Immature natural killer cell (primary cell): ENCODE measurements around the gene KIF20B. TPM values are rescaled to one million over a fixed set of nuclear protein-coding genes. Genes with fewer than 3 reads are reported as not detected.
"Not testable (repeated sequence)": the region's sequence is repeated elsewhere in the genome, so short reads cannot be mapped to it uniquely, and the experiment has no call there.

Experiments
- DNase-seq, 3 donors: peaks; one replicate each; pipeline ENCODE4 v3.0.0; 2022; ENCODE audit warnings: mixed read lengths in 1 of 3
- H3K27ac Mint-ChIP-seq, 6 donors: one replicate each; pipeline ENCODE4 v1.8.0; 2020; ENCODE audit warnings: mixed read lengths in 6 of 6, mild to moderate bottlenecking in 5 of 6, inconsistent platforms in 4 of 6, moderate library complexity in 3 of 6
- H3K27me3 Mint-ChIP-seq, 3 donors: one replicate each; pipeline ENCODE4 v1.8.0; 2020 to 2021; ENCODE audit warnings: low read depth in 3 of 3, mild to moderate bottlenecking in 3 of 3, mixed read lengths in 3 of 3, moderate library complexity in 3 of 3, inconsistent platforms in 1 of 3
- H3K36me3 Mint-ChIP-seq, 3 donors: one replicate each; pipeline ENCODE4 v1.8.0; 2020; ENCODE audit warnings: mixed read lengths in 3 of 3, inconsistent platforms in 2 of 3, mild to moderate bottlenecking in 2 of 3
- H3K4me1 Mint-ChIP-seq, 2 donors: one replicate each; pipeline ENCODE4 v1.8.0; 2020; ENCODE audit warnings: inconsistent platforms in 2 of 2, mild to moderate bottlenecking in 2 of 2, mixed read lengths in 2 of 2, moderate library complexity in 1 of 2
- H3K4me3 Mint-ChIP-seq, 5 donors: one replicate each; pipeline ENCODE4 v1.8.0; 2020; ENCODE audit warnings: mild to moderate bottlenecking in 5 of 5, mixed read lengths in 5 of 5, inconsistent platforms in 3 of 5, moderate library complexity in 3 of 5
- H3K9me3 Mint-ChIP-seq, 6 donors: one replicate each; pipeline ENCODE4 v1.8.0; 2020; ENCODE audit warnings: mild to moderate bottlenecking in 6 of 6, mixed read lengths in 6 of 6, inconsistent platforms in 4 of 6, moderate library complexity in 3 of 6
- polyA plus RNA-seq, 3 donors: library from polyadenylated mRNA; unstranded; fragments of 300-500 nt; fragmentation: Illumina TruSeq; gene quantifications; one replicate each; pipeline ENCODE4 v1.2.3, GENCODE V29; 2021

Gene KIF20B
- polyA plus RNA-seq, 3 donors from 2014 or later = 6.1 to 17.0 (median 8.6) TPM

GRCh38 chr10:89763671-89764070, 62.3 kb downstream of the KIF20B start:
- not testable (repeated sequence) for H3K4me3 Mint-ChIP-seq, H3K9me3 Mint-ChIP-seq, DNase-seq, H3K27me3 Mint-ChIP-seq, H3K4me1 Mint-ChIP-seq, H3K27ac Mint-ChIP-seq
- H3K36me3 Mint-ChIP-seq = peaks cover 23 to 62% (median 52%) of the 10 kb centered on the region in 3 donors

GRCh38 chr10:89771684-89772083, 70.3 kb downstream of the KIF20B start:
- peaks cover 23 to 39% (median 27%) of the 10 kb centered on the region in 3 donors for H3K36me3 Mint-ChIP-seq
- no peaks in the 10 kb centered on the region for H3K9me3 Mint-ChIP-seq
- DNase-seq = peak in 1 of 3 donors; percentile 6
- H3K4me1 Mint-ChIP-seq = peaks cover 3 to 10% of the 10 kb centered on the region in 2 donors
- peak overlapping the region in 4 of 5 donors; percentile 12 to 63 (median 33) for H3K4me3 Mint-ChIP-seq
- no peaks in the 10 kb centered on the region for H3K27me3 Mint-ChIP-seq
- H3K27ac Mint-ChIP-seq = peak overlapping the region in 2 of 6 donors; percentile 20 to 43

GRCh38 chr10:89773081-89773480, 71.7 kb downstream of the KIF20B start:
- no peaks in the 10 kb centered on the region for H3K27me3 Mint-ChIP-seq
- no peak overlapping the region for H3K4me3 Mint-ChIP-seq
- H3K27ac Mint-ChIP-seq = no peak overlapping the region
- peaks cover 29 to 44% (median 31%) of the 10 kb centered on the region in 3 donors for H3K36me3 Mint-ChIP-seq
- DNase-seq = no peak
- H3K4me1 Mint-ChIP-seq = peaks cover 3 to 10% of the 10 kb centered on the region in 2 donors
- H3K9me3 Mint-ChIP-seq = no peaks in the 10 kb centered on the region

GRCh38 chr10:89776665-89777064, 75.3 kb downstream of the KIF20B start:
- Mint-ChIP-seq H3K4me1 (peaks cover under 1 to 5% of the 10 kb centered on the region in 2 donors), H3K27ac (no peak overlapping the region), H3K4me3 (no peak overlapping the region), H3K27me3 (no peaks in the 10 kb centered on the region), H3K9me3 (no peaks in the 10 kb centered on the region), H3K36me3 (peaks cover 10 to 34% (median 17%) of the 10 kb centered on the region in 3 donors)
- no peak for DNase-seq

- peaks cover 1 to 16% (median 3%) of the 10 kb centered on the region in 3 donors for H3K36me3 Mint-ChIP-seq
These were observed 81.1 kb downstream of the KIF20B start for GRCh38 chr10:89782470-89782869.

GRCh38 chr10:89783406-89783805, 82.0 kb downstream of the KIF20B start:
- no peak overlapping the region for H3K4me3 Mint-ChIP-seq
- no peaks in the 10 kb centered on the region for H3K27me3 Mint-ChIP-seq
- no peaks in the 10 kb centered on the region for H3K4me1 Mint-ChIP-seq
- no peaks in the 10 kb centered on the region for H3K9me3 Mint-ChIP-seq
- no peak for DNase-seq
- H3K36me3 Mint-ChIP-seq = peaks cover 0 to 10% (median 0%) of the 10 kb centered on the region in 3 donors
- no peak overlapping the region for H3K27ac Mint-ChIP-seq

More at GRCh38 chr10:89782470-89782869, 81.1 kb downstream of the KIF20B start:
- no peaks in the 10 kb centered on the region for H3K9me3 Mint-ChIP-seq
- no peak overlapping the region for H3K27ac Mint-ChIP-seq
- no peaks in the 10 kb centered on the region for H3K4me1 Mint-ChIP-seq
- no peak for DNase-seq
- no peak overlapping the region for H3K4me3 Mint-ChIP-seq
- no peaks in the 10 kb centered on the region for H3K27me3 Mint-ChIP-seq

- no peak overlapping the region for H3K4me3 Mint-ChIP-seq
- peaks cover 0 to 5% (median 0%) of the 10 kb centered on the region in 3 donors for H3K36me3 Mint-ChIP-seq
- H3K4me1 Mint-ChIP-seq = no peaks in the 10 kb centered on the region
- no peaks in the 10 kb centered on the region for H3K9me3 Mint-ChIP-seq
- DNase-seq = no peak
- H3K27me3 Mint-ChIP-seq = peaks cover 0 to 1% (median 0%) of the 10 kb centered on the region in 3 donors
- no peak overlapping the region for H3K27ac Mint-ChIP-seq
These were observed 83.7 kb downstream of the KIF20B start for GRCh38 chr10:89785095-89785494.

- no peak for DNase-seq
- H3K4me3 Mint-ChIP-seq = no peak overlapping the region
- H3K4me1 Mint-ChIP-seq = no peaks in the 10 kb centered on the region
- no peaks in the 10 kb centered on the region for H3K36me3 Mint-ChIP-seq
- H3K27ac Mint-ChIP-seq = no peak overlapping the region
- H3K27me3 Mint-ChIP-seq = peaks cover 0 to 2% (median 1%) of the 10 kb centered on the region in 3 donors
- no peaks in the 10 kb centered on the region for H3K9me3 Mint-ChIP-seq
These were observed 87.9 kb downstream of the KIF20B start for GRCh38 chr10:89789188-89789877.

GRCh38 chr10:89792187-89792586, 90.8 kb downstream of the KIF20B start:
- Mint-ChIP-seq H3K36me3 (no peaks in the 10 kb centered on the region), H3K27ac (no peak overlapping the region), H3K4me1 (no peaks in the 10 kb centered on the region), H3K27me3 (peaks cover 0 to 2% (median 1%) of the 10 kb centered on the region in 3 donors), H3K9me3 (no peaks in the 10 kb centered on the region), H3K4me3 (no peak overlapping the region)
- DNase-seq = no peak

GRCh38 chr10:89793649-89794254, 92.4 kb downstream of the KIF20B start:
- Mint-ChIP-seq H3K36me3 (no peaks in the 10 kb centered on the region), H3K9me3 (no peaks in the 10 kb centered on the region), H3K27ac (no peak overlapping the region), H3K4me3 (no peak overlapping the region), H3K27me3 (peaks cover 0 to 2% (median 1%) of the 10 kb centered on the region in 3 donors), H3K4me1 (no peaks in the 10 kb centered on the region)
- peak; percentile 20 to 41 (median 31) for DNase-seq

GRCh38 chr10:89795840-89796239, 94.5 kb downstream of the KIF20B start:
- H3K4me1 Mint-ChIP-seq = no peaks in the 10 kb centered on the region
- H3K4me3 Mint-ChIP-seq = no peak overlapping the region
- H3K27me3 Mint-ChIP-seq = peaks cover 0 to 2% (median under 1%) of the 10 kb centered on the region in 3 donors
- DNase-seq = no peak
- no peaks in the 10 kb centered on the region for H3K9me3 Mint-ChIP-seq
- no peaks in the 10 kb centered on the region for H3K36me3 Mint-ChIP-seq
- no peak overlapping the region for H3K27ac Mint-ChIP-seq

- H3K4me3 Mint-ChIP-seq = no peak overlapping the region
- no peak for DNase-seq
- no peaks in the 10 kb centered on the region for H3K9me3 Mint-ChIP-seq
- peaks cover 0 to 2% (median 2%) of the 10 kb centered on the region in 3 donors for H3K27me3 Mint-ChIP-seq
- no peaks in the 10 kb centered on the region for H3K36me3 Mint-ChIP-seq
- H3K27ac Mint-ChIP-seq = no peak overlapping the region
- H3K4me1 Mint-ChIP-seq = no peaks in the 10 kb centered on the region
These were observed 96.7 kb downstream of the KIF20B start for GRCh38 chr10:89798092-89798491.

- Mint-ChIP-seq H3K27ac (no peak overlapping the region), H3K4me3 (no peak overlapping the region), H3K27me3 (peaks cover 2 to 5% (median 2%) of the 10 kb centered on the region in 3 donors), H3K4me1 (no peaks in the 10 kb centered on the region), H3K36me3 (no peaks in the 10 kb centered on the region), H3K9me3 (no peaks in the 10 kb centered on the region)
- no peak for DNase-seq
These were observed 98.2 kb downstream of the KIF20B start for GRCh38 chr10:89799573-89799972.

- no peaks in the 10 kb centered on the region for H3K36me3 Mint-ChIP-seq
- H3K4me3 Mint-ChIP-seq = no peak overlapping the region
- no peaks in the 10 kb centered on the region for H3K9me3 Mint-ChIP-seq
- DNase-seq = no peak
- peaks cover 4 to 5% (median 4%) of the 10 kb centered on the region in 3 donors for H3K27me3 Mint-ChIP-seq
- H3K27ac Mint-ChIP-seq = no peak overlapping the region
- no peaks in the 10 kb centered on the region for H3K4me1 Mint-ChIP-seq
These were observed 104.2 kb downstream of the KIF20B start for GRCh38 chr10:89805599-89806013.
